ENCODE measurements around the gene SC5D. TPM values are rescaled to one million over a fixed set of nuclear protein-coding genes. Genes with fewer than 3 reads are reported as not detected.

SC5D gene
- total RNA-seq, 1 experiment from 2014 or later = 79.2 TPM

GRCh38 chr11:121309688-121310087 is 17.1 kb downstream of the SC5D start:
- no peaks in the 10 kb centered on the region for H3K27me3 Mint-ChIP-seq (ENCODE audit: low read depth)
- H3K4me3 Mint-ChIP-seq = no peak overlapping the region
- peaks cover 6% of the 10 kb centered on the region for H3K9me3 Mint-ChIP-seq
- ATAC-seq (no peak), DNase-seq (ENCODE audit: low spot score) (no peak)
- H3K27ac Mint-ChIP-seq = no peak overlapping the region
- no peak for TF ChIP-seq ZNF671 (CRISPR knock-in tag; IDR thresholded peaks at IDR 0.05)
- no peak for TF ChIP-seq MAX (CRISPR knock-in tag; IDR thresholded peaks at IDR 0.05)
- TF ChIP-seq SMAD3 (CRISPR knock-in tag; IDR thresholded peaks at IDR 0.05; ENCODE audit: borderline replicate concordance) = no peak
- TF ChIP-seq HMGA2 (CRISPR knock-in tag; IDR thresholded peaks at IDR 0.05) = no peak
- TF ChIP-seq ZNF121 (CRISPR knock-in tag; IDR thresholded peaks at IDR 0.05) = no peak
- no peak for TF ChIP-seq E2F4 (CRISPR knock-in tag; IDR thresholded peaks at IDR 0.05; ENCODE audit: borderline replicate concordance, low read depth)
- H3K4me1 Mint-ChIP-seq = peaks cover 7% of the 10 kb centered on the region
- ChIA-PET CTCF (no interaction called here), POLR2A (interaction anchor here (0.9 kb wide), 1 partner anchor 17 kb away, joined by 3 read pairs; the partner anchor contains the start of gene SC5D)
- H3K36me3 Mint-ChIP-seq = peaks cover 56% of the 10 kb centered on the region

- CTCF ChIA-PET = interaction anchor here (0.7 kb wide), 1 partner anchor 1975 kb away, joined by 3 read pairs; no protein-coding TSS in a partner anchor
These were observed 18.3 kb downstream of the SC5D start for GRCh38 chr11:121310908-121311307.

GRCh38 chr11:121311373-121311772 is 18.8 kb downstream of the SC5D start:
- H3K36me3 Mint-ChIP-seq = peaks cover 40% of the 10 kb centered on the region
- ChIA-PET POLR2A (no interaction called here), CTCF (no interaction called here)
- no peak overlapping the region for H3K4me3 Mint-ChIP-seq
- no peaks in the 10 kb centered on the region for H3K27me3 Mint-ChIP-seq (ENCODE audit: low read depth)
- peaks cover 6% of the 10 kb centered on the region for H3K9me3 Mint-ChIP-seq
- H3K4me1 Mint-ChIP-seq = peaks cover 7% of the 10 kb centered on the region
- H3K27ac Mint-ChIP-seq = no peak overlapping the region
- ATAC-seq (no peak), DNase-seq (ENCODE audit: low spot score) (no peak)
- TF ChIP-seq CREB1 (CRISPR knock-in tag; IDR thresholded peaks at IDR 0.05) = no peak
- no peak for TF ChIP-seq SOX15 (CRISPR knock-in tag; IDR thresholded peaks at IDR 0.05)
- TF ChIP-seq ZNF396 (CRISPR knock-in tag; IDR thresholded peaks at IDR 0.05; ENCODE audit: borderline replicate concordance) = no peak
- no peak for TF ChIP-seq GRHL2 (CRISPR knock-in tag; IDR thresholded peaks at IDR 0.05; ENCODE audit: insufficient replicate concordance, severe bottlenecking)
- TF ChIP-seq SP1 (CRISPR knock-in tag; conservative IDR thresholded peaks at IDR 0.05) = no peak
- no peak for TF ChIP-seq ZBTB43 (CRISPR knock-in tag; IDR thresholded peaks at IDR 0.05)
- no peak for TF ChIP-seq ATF3 (CRISPR knock-in tag; conservative IDR thresholded peaks at IDR 0.05)
- no peak for TF ChIP-seq ATF1 (CRISPR knock-in tag; IDR thresholded peaks at IDR 0.05)
- no peak for TF ChIP-seq FOXP1 (CRISPR knock-in tag; IDR thresholded peaks at IDR 0.05; ENCODE audit: borderline replicate concordance)
- no peak for TF ChIP-seq GTF2I (CRISPR knock-in tag; conservative IDR thresholded peaks at IDR 0.05)
- no peak for TF ChIP-seq HMGXB4 (CRISPR knock-in tag; IDR thresholded peaks at IDR 0.05)
- no peak for TF ChIP-seq SMAD4 (CRISPR knock-in tag; IDR thresholded peaks at IDR 0.05)

More at GRCh38 chr11:121310908-121311307, 18.3 kb downstream of the SC5D start:
- Mint-ChIP-seq H3K9me3 (peaks cover 6% of the 10 kb centered on the region), H3K4me1 (peaks cover 7% of the 10 kb centered on the region), H3K36me3 (peaks cover 44% of the 10 kb centered on the region), H3K27me3 (ENCODE audit: low read depth) (no peaks in the 10 kb centered on the region), H3K4me3 (no peak overlapping the region), H3K27ac (no peak overlapping the region)
- no peak for DNase-seq (ENCODE audit: low spot score)
- TF ChIP-seq ZSCAN18 (CRISPR knock-in tag; IDR thresholded peaks at IDR 0.05) (no peak), STAT6 (CRISPR knock-in tag; conservative IDR thresholded peaks at IDR 0.05; ENCODE audit: low read depth) (no peak), GABPB1 (CRISPR knock-in tag; IDR thresholded peaks at IDR 0.05) (no peak)
- POLR2A ChIA-PET = interaction anchor here (0.7 to 0.9 kb wide), 2 partner anchors 16 to 19 kb away, joined by 3 to 8 read pairs; partner anchors contain the start of gene SC5D
- ATAC-seq = no peak
